ENCODE data around the gene MFSD2B.
"Not testable (repeated sequence)": the region's sequence is repeated elsewhere in the genome, so short reads cannot be mapped to it uniquely, and the experiment has no call there.

GRCh38 chr2:24043133-24043532 is 33.2 kb downstream of the MFSD2B start:
- TF ChIP-seq, protein P1, sequence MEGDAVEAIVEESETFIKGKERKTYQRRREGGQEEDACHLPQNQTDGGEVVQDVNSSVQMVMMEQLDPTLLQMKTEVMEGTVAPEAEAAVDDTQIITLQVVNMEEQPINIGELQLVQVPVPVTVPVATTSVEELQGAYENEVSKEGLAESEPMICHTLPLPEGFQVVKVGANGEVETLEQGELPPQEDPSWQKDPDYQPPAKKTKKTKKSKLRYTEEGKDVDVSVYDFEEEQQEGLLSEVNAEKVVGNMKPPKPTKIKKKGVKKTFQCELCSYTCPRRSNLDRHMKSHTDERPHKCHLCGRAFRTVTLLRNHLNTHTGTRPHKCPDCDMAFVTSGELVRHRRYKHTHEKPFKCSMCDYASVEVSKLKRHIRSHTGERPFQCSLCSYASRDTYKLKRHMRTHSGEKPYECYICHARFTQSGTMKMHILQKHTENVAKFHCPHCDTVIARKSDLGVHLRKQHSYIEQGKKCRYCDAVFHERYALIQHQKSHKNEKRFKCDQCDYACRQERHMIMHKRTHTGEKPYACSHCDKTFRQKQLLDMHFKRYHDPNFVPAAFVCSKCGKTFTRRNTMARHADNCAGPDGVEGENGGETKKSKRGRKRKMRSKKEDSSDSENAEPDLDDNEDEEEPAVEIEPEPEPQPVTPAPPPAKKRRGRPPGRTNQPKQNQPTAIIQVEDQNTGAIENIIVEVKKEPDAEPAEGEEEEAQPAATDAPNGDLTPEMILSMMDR (conservative IDR thresholded peaks at IDR 0.05; ENCODE audit: low read length), result not testable (repeated sequence)
- not testable (repeated sequence) for TF ChIP-seq EZH2phosphoT487 (IDR thresholded peaks at IDR 0.05; ENCODE audit: borderline replicate concordance, low read depth, low read length)
